GM21576 (cell line): ENCODE results near the gene TAOK1.

Source experiments
- ATAC-seq: cut with Tn5 transposase; IDR thresholded peaks from one replicate; pipeline ENCODE4 v1.9.1; 2021; ENCODE audit warnings: mild to moderate bottlenecking, moderate library complexity; ENCODE audit not compliant: unreplicated experiment

The TAOK1 gene

DNA sequence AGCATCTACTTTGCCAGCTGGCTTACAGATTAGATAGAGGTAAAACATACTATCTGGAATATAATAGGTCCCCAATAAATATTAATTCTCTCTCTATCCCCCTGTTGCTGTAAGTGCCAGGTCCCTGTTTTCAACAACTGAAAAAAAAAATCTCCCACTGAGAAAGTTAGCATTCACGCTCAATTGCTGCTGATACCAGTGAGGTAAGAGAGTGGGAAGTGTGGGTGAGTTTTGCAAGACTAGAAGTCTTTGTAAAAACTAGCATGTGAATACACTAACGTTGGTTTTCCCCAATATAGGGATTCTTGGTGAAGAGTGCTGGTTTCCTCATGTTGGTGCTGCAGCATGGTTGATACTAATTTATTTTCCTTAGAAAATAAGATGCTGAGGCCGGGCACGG, 11.7 kb upstream of the TAOK1 start:
- no peak for ATAC-seq

DNA sequence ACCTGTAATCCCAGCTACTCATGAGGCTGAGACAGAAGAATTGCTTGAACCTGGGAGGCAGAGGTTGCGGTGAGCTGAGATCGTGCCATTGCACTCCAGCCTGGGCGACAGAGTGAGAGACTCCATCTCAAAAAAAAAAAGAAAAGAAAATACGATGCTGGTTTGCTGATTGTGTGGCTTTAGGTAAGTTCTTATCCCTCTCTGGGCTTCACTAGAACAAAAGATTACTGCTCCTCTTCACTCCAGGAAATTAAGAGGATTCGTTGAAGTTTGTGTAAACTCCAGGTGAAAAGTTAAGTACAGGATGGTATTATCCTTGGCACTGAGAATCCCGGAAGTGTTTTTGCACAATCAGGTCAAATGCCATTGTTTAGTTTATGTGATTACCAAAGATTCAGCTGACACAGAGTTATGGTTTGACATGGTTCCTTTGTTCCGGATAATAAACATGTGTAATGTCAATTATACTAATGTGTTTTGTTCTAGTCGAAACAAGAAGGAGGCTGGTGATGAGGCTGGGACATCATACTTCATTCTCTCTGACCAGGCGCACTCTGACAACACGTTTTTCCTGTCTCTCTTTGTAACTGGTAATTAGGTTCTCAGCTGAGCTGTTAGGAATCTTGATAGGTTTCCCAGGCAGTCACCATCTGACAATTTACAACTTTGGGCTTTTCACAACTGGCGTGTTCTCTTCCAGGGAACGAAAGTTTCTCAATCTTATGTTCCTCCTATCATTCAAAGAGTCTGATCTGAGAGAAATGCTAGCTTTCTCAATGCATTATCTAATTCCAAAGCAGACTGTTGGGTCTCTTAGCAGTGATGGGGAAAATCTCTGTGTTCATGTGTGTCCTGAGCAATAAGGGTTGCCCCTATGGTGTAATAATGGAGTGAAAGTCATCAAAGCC, 10.8 kb upstream of the TAOK1 start:
- no peak for ATAC-seq

DNA sequence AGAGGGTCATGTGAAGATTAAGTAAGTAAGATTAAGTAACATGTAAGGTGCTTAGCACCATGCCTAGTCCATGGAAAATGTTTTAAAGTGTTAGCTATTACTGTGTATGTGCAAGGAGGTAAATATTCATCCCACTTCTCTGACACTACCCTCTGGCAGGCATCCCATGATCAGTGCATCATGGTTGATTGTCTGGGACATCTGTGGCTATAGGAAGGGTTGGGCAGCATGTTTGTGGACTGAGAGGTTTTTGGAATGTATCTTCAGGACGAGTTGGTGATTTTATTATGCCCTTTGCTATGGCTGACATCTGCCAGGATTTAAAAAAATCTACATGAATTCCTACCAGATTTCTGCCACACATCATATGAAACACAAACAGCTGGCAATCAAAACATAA, 6.5 kb upstream of the TAOK1 start:
- ATAC-seq = no peak

GRCh38 chr17:29384901-29385300, 5.3 kb upstream of the TAOK1 start:
- no peak for ATAC-seq

DNA sequence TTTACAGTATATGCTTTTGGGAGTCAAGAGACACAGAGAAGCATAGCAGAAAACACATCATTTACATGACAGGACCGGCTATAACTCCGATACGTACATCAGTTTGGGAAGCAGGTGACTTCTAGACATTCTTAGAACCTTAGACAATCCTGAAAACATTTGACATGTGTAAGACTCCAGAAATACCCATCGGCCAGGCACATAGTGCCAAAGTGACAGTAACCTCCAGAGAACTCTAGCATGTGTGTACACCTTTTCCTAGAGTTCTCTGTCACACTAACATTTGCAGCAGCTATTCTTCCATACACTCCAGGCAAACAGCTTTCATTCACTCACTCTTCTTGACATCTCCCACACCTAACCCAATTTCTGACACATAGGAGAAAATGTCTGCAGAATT, 3.4 kb upstream of the TAOK1 start:
- no peak for ATAC-seq

- ATAC-seq = no peak
These were observed 1.2 kb upstream of the TAOK1 start for GRCh38 chr17:29388937-29389336.

GRCh38 chr17:29390851-29391631, 878 bp downstream of the TAOK1 start:
- ATAC-seq = no peak

DNA sequence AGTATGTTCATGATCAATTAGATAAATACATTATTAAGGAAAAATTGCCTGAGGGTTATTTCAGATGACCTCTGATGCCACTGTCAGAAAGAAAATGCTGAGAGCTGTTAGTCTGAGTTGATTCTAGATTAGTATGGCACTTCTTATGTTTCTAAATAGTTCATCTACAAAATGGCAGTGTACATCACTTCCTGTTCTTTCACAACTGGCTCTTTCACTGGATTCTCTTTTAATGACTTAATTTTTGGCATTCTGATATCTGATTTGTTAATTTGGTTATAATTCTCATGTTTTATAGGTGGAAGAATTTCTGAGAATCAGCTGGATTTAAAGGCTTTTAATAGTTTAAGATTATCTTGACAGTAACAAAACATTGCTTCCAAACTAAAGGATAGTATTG, 3.3 kb downstream of the TAOK1 start:
- no peak for ATAC-seq

- ATAC-seq = no peak
These were observed 4.6 kb downstream of the TAOK1 start for GRCh38 chr17:29394761-29395160.

- ATAC-seq = no peak
These were observed 5.9 kb downstream of the TAOK1 start for GRCh38 chr17:29396066-29396465.

- ATAC-seq = no peak
These were observed 9.5 kb downstream of the TAOK1 start for GRCh38 chr17:29399634-29400033.

GRCh38 chr17:29400818-29401217, 10.7 kb downstream of the TAOK1 start:
- ATAC-seq = no peak

DNA sequence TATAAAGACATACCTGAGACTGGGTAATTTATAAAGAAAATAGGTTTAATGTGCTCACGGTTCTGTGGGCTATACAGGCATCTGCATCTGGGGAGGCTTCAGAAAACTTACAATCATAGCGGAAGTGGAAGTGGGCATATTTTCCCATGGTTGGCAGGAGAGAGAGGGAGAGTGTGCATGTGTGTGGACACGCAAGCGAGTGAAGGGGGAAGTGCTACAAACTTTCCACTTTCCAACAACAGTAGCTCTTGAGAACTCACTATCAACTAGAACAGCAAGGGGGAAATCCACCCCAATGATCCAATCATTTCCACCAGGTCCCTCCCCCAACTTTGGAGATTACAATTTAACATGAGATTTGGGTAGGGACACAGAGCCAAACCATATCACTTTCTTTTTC, 11.1 kb downstream of the TAOK1 start:
- ATAC-seq = no peak

- no peak for ATAC-seq
These were observed 17.7 kb downstream of the TAOK1 start for GRCh38 chr17:29407856-29408255.

DNA sequence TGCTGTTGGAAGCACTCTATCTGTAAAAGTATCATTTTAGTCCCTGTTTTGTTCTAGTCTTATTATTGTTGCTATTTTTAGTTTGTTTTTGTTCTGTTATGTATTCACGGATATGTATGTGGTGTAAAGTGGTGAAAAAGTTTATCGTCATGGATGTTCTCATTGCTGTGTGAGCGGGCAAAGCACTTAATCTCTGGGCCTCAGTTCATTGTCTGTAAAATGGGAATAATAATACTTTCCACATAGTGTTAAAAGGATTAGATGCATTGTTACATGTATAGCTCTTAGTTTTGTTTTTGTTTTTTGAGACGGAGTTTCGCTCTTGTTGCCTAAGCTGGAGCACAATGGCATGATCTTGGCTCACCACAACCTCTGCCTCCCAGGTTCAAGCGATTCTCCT, 19.8 kb downstream of the TAOK1 start:
- ATAC-seq = no peak

- ATAC-seq = no peak
These were observed 22.8 kb downstream of the TAOK1 start for GRCh38 chr17:29412780-29413565.

DNA sequence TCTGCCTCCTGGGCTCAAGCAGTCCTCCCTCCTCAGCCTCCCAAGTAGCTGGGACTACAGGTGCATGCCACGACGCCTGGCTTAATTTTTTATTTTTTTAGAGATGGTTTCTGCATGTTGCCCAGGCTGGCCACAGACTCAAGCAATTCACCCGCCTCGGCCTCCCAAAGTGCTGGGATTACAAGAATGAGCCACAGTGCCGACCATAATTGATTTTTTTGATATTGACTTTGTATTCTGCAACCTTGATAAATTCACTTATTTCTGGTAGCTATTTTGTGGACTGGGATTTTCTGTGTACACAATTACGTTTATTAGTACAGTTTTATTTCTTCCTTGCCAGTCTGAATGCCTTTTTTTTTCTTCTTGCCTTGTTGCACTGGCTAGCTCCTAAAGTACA, 30.0 kb downstream of the TAOK1 start:
- ATAC-seq = no peak

- ATAC-seq = no peak
These were observed 40.1 kb downstream of the TAOK1 start for GRCh38 chr17:29430275-29430674.

DNA sequence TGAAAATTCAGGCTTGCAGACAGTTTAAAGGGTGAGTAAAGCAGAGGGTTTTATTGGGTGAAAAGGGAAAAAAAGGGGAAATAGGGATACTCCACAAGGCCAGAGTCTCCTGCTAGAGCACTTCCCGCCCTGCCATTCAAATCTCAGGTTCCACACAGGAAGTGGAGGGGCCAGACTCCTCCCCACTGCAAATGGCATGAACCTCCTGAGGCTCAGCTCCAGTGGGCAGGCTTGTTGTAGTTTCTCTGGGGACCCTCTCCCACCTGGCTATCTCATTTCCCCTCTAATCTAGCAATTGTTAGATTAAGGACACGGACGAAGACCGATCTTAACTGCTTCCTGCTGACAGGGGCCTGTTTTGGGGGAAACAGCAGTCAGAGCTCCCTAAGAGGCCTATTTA, 43.4 kb downstream of the TAOK1 start:
- ATAC-seq = no peak

- ATAC-seq = no peak
These were observed 44.4 kb downstream of the TAOK1 start for GRCh38 chr17:29434550-29434949.

GRCh38 chr17:29442451-29442850, 52.3 kb downstream of the TAOK1 start:
- ATAC-seq = no peak
